HG02870 (cell line): ENCODE results near the gene ASB18.

ENCODE experiments used
- ATAC-seq: cut with Tn5 transposase; IDR thresholded peaks from one replicate; pipeline ENCODE4 v1.9.1; 2021; ENCODE audit warnings: mild to moderate bottlenecking, moderate library complexity; ENCODE audit not compliant: unreplicated experiment

ASB18 gene

DNA sequence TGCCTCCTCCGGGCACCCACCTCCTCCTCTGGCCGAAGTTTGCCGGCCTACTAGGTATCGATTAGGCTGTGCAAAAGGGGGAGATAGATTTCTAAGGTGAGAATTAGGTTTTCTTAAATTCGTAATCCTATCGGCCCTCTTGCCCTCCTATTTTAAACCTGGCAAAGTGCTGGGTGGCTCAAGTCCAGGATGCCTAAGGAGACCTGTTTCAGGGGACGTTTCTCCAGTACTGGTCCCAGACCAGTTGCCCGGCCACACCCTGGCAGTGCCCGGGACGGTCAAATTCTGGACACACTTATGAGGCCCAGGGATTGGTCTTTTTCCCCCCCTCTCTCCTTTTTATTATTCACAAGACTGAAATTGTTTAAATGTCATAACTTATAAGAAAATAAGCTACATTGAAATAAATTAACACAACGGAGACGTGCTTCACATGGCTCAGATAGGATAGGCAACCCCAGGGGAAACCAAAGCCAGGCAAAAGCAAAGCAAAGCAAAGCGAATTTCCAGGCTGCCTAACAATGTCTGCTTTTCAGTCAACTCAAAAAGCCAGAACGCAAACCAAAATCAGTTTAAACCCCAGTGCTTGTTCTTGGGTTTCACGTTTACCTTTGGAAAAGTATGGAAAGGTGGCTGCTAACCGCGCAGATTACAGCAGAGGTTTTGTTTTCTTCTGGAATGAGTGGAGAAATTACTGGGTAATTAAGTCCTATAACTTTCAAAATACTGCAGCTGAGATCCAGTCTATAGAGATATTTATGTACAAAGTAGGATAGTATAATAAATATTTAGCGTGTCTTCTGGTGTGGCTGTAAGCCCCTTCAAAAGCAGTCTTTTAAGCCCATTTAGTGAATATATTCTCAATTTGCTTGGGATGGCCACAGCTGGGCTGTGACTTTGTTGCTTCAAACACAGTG lies 99.0 kb downstream of the ASB18 start:
- no peak for ATAC-seq

DNA sequence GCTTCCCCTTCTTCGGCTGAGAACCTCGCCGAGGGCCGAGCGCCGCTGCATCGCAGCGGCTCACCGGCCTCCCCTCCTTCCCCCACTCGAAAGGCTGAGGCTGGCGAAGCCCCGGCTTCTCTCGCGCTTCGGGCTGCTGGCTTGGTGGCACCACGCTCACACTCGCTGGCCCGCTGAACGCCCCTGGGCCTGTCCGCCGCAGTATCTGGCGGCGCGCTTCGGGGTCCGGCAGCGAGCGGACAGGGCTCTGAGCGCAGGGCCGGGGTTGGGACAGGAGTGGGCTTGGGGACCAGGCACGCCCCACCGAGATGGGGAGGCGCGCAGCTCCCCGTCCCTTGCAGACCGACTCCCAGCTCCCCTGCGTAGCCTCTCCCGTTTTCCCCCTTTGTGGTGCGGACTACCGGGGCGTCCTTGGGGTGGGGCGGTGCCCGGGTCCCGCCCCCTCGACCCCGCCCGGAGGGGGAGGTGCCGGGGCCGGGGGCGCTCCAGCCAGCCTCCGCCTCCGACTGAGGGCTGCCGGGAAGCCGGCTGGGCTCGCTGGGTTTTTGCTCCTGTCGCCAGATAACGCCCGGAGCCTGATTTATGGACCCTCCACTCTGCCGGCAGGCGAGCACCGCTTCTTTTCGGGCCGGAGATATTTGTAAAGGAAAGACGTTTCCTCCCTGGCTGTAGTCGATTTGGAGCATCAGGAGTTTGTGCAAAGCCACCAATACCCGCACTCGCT lies 99.8 kb downstream of the ASB18 start:
- no peak for ATAC-seq

DNA sequence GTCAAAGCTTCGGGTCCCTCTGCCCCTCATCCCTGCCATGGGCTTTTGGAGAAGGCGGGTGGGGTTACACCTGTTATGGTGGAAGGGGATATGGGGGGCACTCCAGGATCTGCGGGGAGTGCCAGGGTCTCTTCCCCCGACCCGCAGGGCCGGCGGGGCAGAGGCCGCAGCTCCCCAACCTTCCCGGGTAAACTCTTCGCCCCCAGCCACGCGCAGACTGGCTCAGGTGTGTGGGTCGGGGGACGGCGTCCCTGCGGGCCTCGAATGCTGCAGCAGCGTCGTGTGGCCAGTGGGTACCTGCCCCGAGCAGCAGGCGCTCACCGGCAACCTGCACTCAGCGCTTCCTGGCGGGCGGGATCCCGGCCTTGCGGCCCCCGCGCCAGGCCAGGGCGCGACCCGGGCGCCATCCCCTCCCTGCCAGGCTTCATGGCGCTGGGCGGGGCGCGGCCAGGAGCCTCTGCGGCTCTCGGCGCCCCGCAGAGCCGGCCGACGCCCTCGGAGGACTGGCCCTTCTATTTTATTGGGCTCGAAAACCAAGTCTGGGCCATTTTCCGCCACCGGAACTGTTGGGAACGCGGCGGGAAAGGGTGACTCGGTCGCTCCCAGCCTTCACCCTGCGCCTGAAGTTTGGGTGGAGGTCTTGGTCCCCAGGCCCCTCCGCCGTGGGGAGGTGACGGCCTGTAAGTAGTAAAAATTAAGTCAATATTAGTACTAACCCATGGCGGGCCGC lies 100.6 kb downstream of the ASB18 start:
- no peak for ATAC-seq

DNA sequence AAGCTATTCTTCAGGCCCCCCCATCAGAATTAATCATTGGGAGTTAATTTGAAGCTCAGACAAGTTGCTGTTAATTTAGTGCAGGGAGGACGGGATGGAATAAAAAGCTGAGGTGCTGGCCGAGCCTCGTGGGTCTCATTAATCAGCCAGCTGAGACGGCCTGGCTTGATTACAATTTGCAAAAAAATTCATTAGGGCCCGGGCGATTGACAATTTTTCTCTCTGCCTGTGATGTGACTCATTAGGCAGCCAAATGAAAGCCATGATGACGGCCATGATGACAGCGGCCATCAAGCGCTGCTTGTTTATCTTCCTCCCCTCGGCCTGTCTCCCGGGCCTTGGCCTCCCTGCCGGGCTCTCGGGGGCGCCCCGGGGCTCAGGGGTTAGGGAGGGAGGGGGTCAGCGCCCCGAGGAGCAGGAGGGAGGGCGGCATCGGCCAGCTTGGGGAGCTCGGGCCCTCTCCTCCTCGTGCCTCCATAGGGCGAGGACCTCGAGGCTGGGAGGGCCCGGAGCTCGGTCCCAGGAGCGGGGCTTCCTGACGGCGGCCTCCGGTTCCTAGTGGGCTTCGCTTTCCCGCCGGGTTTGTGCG lies 101.2 kb downstream of the ASB18 start:
- no peak for ATAC-seq

GRCh38 chr2:236162031-236162845 lies 102.0 kb downstream of the ASB18 start:
- no peak for ATAC-seq

DNA sequence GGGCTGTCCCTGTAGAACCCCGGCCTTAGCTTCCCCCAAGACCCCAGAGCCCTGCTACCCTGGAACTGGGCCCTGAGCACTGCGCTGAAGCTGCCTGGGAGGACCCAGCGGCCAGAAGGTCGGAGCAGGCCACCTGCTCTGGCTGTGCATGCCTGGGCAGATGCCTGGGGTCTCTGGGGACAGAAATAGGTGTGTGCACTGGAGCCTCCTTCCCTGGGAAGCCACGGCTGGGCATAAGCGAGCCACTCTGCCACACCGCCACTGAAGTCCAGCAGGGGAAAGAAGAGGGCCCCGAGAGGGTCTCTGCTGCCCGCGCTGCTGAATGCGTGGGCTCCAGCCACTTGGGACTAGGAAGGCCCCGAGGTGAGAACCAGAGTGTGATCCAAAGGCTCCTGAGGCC lies 102.7 kb downstream of the ASB18 start:
- no peak for ATAC-seq

DNA sequence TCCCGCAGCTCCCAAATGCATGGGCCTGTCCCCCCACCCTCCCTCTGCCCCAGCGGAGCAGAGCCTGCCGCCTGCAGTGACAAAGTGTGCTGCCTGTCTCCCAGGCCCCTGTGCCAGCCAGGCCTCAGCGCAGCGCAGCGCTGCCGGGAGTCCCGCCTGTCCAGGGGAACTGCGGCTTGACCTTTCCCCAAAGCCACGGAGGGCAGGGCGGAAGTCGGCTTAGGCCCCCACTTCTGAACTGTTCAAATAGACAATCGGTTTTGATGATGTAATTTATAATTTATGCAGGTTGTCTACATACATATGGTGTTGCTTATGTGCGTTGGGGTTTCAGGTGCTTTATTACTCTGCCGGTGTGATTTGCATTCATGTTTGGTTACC lies 103.1 kb downstream of the ASB18 start:
- ATAC-seq = no peak

DNA sequence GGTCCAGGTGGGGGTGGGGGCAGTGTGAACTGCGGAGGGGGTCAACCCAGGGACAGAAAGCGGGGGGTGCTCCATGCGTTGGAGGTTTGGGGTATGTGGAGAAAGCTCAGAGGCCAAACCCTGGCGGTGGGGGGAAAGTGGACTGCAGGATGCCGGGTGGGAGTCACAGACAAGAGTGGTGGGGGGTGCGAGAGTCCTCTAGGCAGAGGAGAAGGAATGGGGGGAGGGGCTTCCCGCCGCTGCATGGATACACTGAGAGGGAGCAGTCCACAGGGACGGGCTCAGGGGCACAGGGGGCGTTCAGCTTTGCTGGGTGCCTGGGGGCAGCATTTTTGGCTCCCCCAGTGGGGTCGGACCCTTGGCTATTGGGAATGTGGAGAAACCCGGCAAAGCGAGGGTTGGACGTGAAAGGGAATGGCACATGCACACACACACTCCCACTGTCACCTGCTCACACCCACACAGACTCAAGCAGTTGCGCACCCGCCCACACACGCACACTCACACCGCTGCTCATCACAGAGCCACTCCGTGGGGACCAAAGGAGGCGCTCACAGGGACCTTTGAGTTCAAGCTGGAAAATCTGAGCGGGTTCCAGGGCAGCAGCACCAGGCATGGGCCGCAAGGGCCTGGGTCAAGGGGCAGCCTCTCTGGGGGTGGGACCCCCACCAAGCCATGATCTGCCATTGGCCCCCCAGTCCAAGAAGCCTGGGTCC lies 103.7 kb downstream of the ASB18 start:
- ATAC-seq = no peak

DNA sequence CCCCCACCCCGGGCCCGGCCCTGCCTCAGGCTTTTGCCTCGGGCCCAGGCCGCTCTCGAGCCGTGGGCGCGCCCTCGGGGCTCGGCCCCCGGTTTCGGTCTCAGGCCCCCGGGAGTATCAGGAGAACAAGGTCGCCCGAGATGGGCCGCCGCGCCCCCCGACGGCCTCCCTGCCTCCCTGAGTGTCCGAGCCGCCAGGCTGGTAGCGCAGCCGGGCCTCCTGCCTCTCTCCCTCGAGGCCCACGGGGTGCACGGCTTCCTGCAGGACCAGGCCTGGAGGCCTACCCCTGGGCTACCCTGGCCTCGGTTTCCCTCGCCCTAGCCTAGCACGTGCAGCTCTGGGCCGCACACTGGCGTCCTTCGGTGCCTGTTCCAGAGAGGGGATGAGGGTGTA lies 104.4 kb downstream of the ASB18 start:
- no peak for ATAC-seq

DNA sequence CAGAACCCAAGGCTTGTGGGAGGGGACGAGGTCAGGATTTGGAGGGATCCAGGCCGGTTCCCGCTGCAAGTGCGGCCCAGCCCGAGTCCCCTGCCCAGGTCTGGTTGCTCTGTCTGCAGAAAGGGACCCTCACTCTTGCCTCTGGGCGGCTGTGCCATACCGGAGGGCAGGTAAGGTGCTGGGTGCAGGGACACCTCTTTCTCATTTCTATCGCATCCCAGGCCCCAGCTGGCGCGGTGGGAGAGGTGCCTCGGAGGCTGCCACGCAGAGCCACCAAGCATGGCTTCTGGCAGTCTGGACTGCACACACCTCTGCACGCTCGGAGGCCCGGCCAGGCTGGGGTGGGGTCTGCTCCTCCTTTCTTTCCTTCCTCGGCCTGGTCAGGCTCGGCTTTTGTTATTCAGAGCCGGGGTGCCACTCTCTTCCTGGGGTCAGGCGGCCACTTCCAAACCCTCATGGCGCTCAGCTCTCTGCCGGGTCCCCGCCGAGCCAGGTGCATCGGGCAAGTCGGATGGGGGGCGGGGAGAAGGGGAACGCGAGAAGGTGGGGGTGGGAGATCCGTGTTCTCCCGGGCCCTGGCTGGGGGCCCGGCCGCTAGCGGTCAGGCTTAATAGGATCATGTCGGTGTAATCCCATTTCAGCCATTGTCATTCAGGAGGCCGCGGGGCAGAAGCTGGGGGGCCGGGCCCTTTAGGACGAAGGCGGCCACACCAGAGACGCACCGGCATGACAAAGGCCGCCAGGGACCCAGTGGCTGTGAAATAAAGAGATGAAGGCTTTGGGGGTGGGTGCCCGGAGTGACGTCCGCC lies 105.0 kb downstream of the ASB18 start:
- no peak for ATAC-seq

DNA sequence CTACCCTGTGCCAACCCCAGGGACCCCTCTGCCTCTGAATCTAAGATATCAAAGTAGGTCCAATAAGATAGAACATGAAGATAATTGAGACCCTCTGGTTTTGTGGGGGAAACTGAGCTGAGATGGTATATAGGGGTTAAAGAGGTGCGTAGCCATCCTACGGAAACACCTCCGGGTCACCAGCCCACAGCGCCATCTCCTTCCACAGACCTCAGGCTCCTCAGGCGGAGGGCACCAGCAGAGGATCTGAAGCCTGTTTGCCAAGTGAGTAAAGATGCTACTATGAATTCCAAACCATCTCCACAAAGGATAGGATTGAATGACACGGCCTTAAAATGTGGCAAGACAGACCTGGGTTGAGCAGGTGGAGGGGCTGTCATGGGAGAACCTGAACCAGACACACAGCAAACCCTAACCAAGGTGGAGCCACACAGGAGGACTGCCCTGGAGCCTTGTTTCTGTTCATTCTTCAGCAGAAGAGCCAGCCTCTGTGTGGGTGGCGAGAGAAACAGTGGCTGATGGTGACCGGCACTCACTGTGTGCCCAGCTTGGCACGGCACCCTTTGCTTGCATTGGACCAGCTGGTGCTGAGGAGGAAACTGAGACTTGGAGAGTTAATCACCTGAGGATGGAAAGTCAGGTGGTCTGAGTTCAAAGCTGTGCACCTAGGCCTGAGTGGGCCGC lies 106.2 kb downstream of the ASB18 start:
- no peak for ATAC-seq

DNA sequence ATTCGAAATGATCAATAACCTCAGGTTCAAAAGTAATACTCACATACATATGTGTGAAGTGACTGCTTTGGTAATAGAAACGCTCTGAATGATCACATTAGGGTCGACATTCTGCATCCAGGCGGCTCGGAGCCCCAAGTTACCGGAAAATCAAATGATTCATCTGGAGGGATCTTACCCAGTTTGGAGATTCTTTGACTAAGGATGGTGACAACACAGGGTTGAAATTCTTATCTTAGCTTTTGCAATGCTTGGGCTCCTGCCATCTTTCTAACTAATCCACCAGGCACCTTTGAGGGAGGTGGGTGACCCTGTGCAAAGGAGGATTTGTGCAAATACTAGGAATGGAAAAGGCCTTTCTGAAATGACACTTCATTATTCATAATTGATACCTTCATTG lies 106.8 kb downstream of the ASB18 start:
- no peak for ATAC-seq

- ATAC-seq = no peak
Measured at GRCh38 chr2:236156860-236157194, 107.4 kb downstream of the ASB18 start.

DNA sequence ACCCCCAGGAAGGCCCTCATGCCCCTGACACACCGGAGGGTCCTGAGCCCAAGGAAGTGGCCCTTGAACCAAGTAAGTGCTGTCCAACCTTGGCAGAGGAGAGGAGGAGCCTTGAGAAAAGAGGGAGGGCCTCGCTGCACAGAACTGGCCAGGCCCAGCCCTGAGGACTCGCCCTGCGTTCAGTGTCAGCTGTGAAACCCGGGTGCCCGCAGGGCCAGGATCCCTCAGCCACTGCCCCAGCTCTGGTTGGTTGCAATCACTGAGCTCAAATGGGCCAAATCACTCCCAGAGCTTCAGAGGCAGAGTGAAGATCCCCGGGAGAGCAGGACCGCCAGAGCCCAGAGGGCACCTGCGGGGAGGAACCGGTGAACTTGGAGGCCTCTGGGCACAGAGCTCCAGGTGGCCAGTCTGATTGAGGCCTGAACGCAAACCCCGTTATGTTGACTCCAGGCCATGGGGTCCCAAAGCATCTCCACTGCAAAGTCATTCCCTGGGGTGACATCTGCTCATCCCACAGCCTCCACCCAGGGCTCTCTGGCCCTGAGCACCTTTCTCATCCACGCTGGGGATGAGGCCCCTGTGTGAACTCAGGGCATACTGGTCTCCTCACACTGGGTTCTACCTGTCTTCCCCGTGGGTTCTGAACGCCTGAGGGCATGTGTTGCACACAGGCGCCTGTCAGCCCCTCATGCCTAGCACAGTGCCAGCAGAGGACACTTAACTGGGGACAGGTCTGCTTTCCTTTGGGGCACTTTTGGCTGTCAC lies 107.9 kb downstream of the ASB18 start:
- no peak for ATAC-seq

- no peak for ATAC-seq
Measured at GRCh38 chr2:236155406-236155805, 108.8 kb downstream of the ASB18 start.

- no peak for ATAC-seq
Measured at GRCh38 chr2:236146436-236146835, 117.8 kb downstream of the ASB18 start.

- no peak for ATAC-seq
Measured at GRCh38 chr2:236143811-236144210, 120.4 kb downstream of the ASB18 start.
